H1 (cell line): ENCODE results near the gene RBSN. TPM values are rescaled to one million over a fixed set of nuclear protein-coding genes. Genes with fewer than 3 reads are reported as not detected.

Experiments
- CTCF ChIA-PET: fragments of 300-600 bp; sonication (Branson Sonifier 250); formaldehyde crosslinking; loops from one replicate; lab custom pipeline; 2021; ENCODE audit not compliant: partially characterized antibody; lab: Charles Lee
- POLR2A ChIA-PET: fragments of 300-600 bp; sonication (Branson Sonifier 250); formaldehyde crosslinking; loops from one replicate; lab custom pipeline; 2021; ENCODE audit warnings: inconsistent platforms; ENCODE audit not compliant: partially characterized antibody; lab: Charles Lee
- DNase-seq, 2 experiments: peaks; one replicate each; pipeline versions ENCODE4 v3.0.0 to v3.0.0-alpha.2; 2010 to 2022; ENCODE audit warnings: low spot score in 2 of 2, low read depth in 1 of 2, mixed read lengths in 1 of 2
- FAIRE-seq: peaks from 2 replicates; lab custom pipeline; 2011; peaks lifted over from hg19 to GRCh38; lab: Jason Lieb, UNC
- H2AFZ ChIP-seq: 2 replicates; pipeline ENCODE4 v1.8.1; 2012; ENCODE audit warnings: low read length, inconsistent platforms
- H2AK5ac ChIP-seq: 2 replicates; pipeline ENCODE4 v1.6.1; 2013; ENCODE audit warnings: low read depth, low read length
- H2BK120ac ChIP-seq: replicated peaks from 2 replicates; pipeline ENCODE3; 2013; ENCODE audit warnings: low read depth, low read length, inconsistent platforms
- H2BK12ac ChIP-seq: 2 replicates; pipeline ENCODE4 v1.6.1; 2013; ENCODE audit warnings: low read depth, low read length
- H2BK15ac ChIP-seq: 2 replicates; pipeline ENCODE4 v1.6.1; 2013; ENCODE audit warnings: low read length
- H2BK20ac ChIP-seq: 2 replicates; pipeline ENCODE4 v1.6.1; 2013; ENCODE audit warnings: low read length
- H2BK5ac ChIP-seq: 2 replicates; pipeline ENCODE4 v1.6.1; 2013; ENCODE audit warnings: low read depth, low read length
- H3K14ac ChIP-seq: 2 replicates; pipeline ENCODE4 v1.6.1; 2013; ENCODE audit warnings: inconsistent platforms; ENCODE audit not compliant: insufficient read length
- H3K18ac ChIP-seq: 2 replicates; pipeline ENCODE4 v1.6.1; 2013; ENCODE audit warnings: low read length; ENCODE audit errors: extremely low read depth
- H3K23ac ChIP-seq: 2 replicates; pipeline ENCODE4 v1.6.1; 2013; ENCODE audit warnings: inconsistent platforms; ENCODE audit not compliant: insufficient read length
- H3K23me2 ChIP-seq: 2 replicates; pipeline ENCODE4 v1.6.1; 2013; ENCODE audit warnings: low read depth, low read length
- H3K27ac ChIP-seq: 2 replicates; pipeline ENCODE4 v1.6.1; 2011; ENCODE audit warnings: low read depth, low read length, inconsistent platforms
- H3K27me3 ChIP-seq, 4 experiments: replicated peaks in 1 of 4; 1 replicate in 1 of 4; 2 replicates in 3 of 4; pipeline versions ENCODE4 v1.6.1 to v1.8.1; 2011 to 2013; ENCODE audit warnings: low read length in 3 of 4, mild to moderate bottlenecking in 3 of 4, inconsistent platforms in 2 of 4, mixed read lengths in 2 of 4, moderate library complexity in 1 of 4; ENCODE audit not compliant: control insufficient read depth in 3 of 4, insufficient read depth in 3 of 4; ENCODE audit errors: extremely low read depth in 1 of 4
- H3K36me3 ChIP-seq, 4 experiments: 2 replicates each; pipeline versions ENCODE4 v1.6.1 to v1.8.1; 2011 to 2013; ENCODE audit warnings: mild to moderate bottlenecking in 4 of 4, low read length in 3 of 4, moderate library complexity in 2 of 4, control low read depth in 1 of 4, inconsistent platforms in 1 of 4; ENCODE audit not compliant: insufficient read depth in 4 of 4, control insufficient read depth in 2 of 4
- H3K4ac ChIP-seq: replicated peaks from 2 replicates; pipeline ENCODE3; 2013; ENCODE audit warnings: low read length, low read depth, mixed read lengths, inconsistent platforms; ENCODE audit not compliant: insufficient read length
- H3K4me1 ChIP-seq, 4 experiments: replicated peaks in 1 of 4; 1 replicate in 1 of 4; 2 replicates in 3 of 4; pipeline versions ENCODE4 v1.6.1 to v1.8.1; 2011 to 2013; ENCODE audit warnings: low read length in 3 of 4, inconsistent platforms in 2 of 4, mixed read lengths in 1 of 4; ENCODE audit not compliant: insufficient read depth in 4 of 4, control insufficient read depth in 3 of 4
- H3K4me2 ChIP-seq, 2 experiments: 2 replicates each; pipeline versions ENCODE4 v1.6.1 to v1.8.1; 2011 to 2013; ENCODE audit warnings: low read depth in 2 of 2, low read length in 2 of 2, control low read depth in 1 of 2, inconsistent platforms in 1 of 2, mild to moderate bottlenecking in 1 of 2; ENCODE audit not compliant: insufficient read depth in 1 of 2
- H3K4me3 ChIP-seq, 4 experiments: fragments of 200-600, 300-600 bp in 1 of 4; sonication (generic), shearing (Covaris generic), sonication (Bioruptor Twin) in 1 of 4; 2 replicates each; pipeline versions ENCODE4 v1.5.1 to v1.8.1; 2011 to 2016; ENCODE audit warnings: low read length in 4 of 4, low read depth in 3 of 4, control low read depth in 2 of 4, inconsistent platforms in 2 of 4, mild to moderate bottlenecking in 2 of 4, mixed read lengths in 1 of 4, moderate library complexity in 1 of 4; ENCODE audit not compliant: insufficient read depth in 2 of 4; ENCODE audit errors: extremely low read depth in 1 of 4
- H3K56ac ChIP-seq: replicated peaks from 2 replicates; pipeline ENCODE3; 2013; ENCODE audit warnings: low read depth, mild to moderate bottlenecking, mixed read lengths, low read length, inconsistent platforms; ENCODE audit not compliant: insufficient read length
- H3K79me1 ChIP-seq: 2 replicates; pipeline ENCODE4 v1.6.1; 2013; ENCODE audit warnings: low read depth, low read length, control low read depth
- H3K79me2 ChIP-seq, 2 experiments: 2 replicates each; pipeline versions ENCODE4 v1.6.1 to v1.8.1; 2012 to 2013; ENCODE audit warnings: low read length in 2 of 2, mild to moderate bottlenecking in 2 of 2, inconsistent platforms in 1 of 2; ENCODE audit not compliant: insufficient read depth in 2 of 2, control insufficient read depth in 1 of 2
- H3K9ac ChIP-seq, 4 experiments: replicated peaks in 1 of 4; 1 replicate in 1 of 4; 2 replicates in 3 of 4; pipeline versions ENCODE4 v1.6.1 to v1.8.1; 2011 to 2013; ENCODE audit warnings: low read depth in 3 of 4, low read length in 3 of 4, control low read depth in 2 of 4, mild to moderate bottlenecking in 2 of 4, moderate library complexity in 2 of 4, inconsistent platforms in 1 of 4; ENCODE audit errors: extremely low read depth in 1 of 4
- H3K9me3 ChIP-seq, 2 experiments: 2 replicates each; pipeline versions ENCODE4 v1.6.1 to v1.8.1; 2012 to 2013; ENCODE audit warnings: mild to moderate bottlenecking in 2 of 2, moderate library complexity in 2 of 2, control low read depth in 1 of 2, inconsistent platforms in 1 of 2, low read depth in 1 of 2, low read length in 1 of 2, mixed read lengths in 1 of 2; ENCODE audit not compliant: insufficient read depth in 2 of 2
- H4K20me1 ChIP-seq, 2 experiments: replicated peaks in 1 of 2; 2 replicates each; pipeline versions ENCODE3 to v1.8.1; 2011 to 2013; ENCODE audit warnings: inconsistent platforms in 2 of 2, low read length in 2 of 2, mild to moderate bottlenecking in 1 of 2; ENCODE audit not compliant: insufficient read depth in 2 of 2, control insufficient read depth in 1 of 2
- H4K5ac ChIP-seq: 2 replicates; pipeline ENCODE4 v1.6.1; 2013; ENCODE audit warnings: low read length, low read depth, mixed read lengths, inconsistent platforms; ENCODE audit not compliant: insufficient read length
- H4K8ac ChIP-seq: 2 replicates; pipeline ENCODE4 v1.8.0; 2013; ENCODE audit warnings: mild to moderate bottlenecking, moderate library complexity, low read length, inconsistent platforms; ENCODE audit not compliant: insufficient read depth; ENCODE audit errors: extremely low read depth
- H4K91ac ChIP-seq: replicated peaks from 2 replicates; pipeline ENCODE3; 2013; ENCODE audit warnings: low read length, mixed read lengths, inconsistent platforms; ENCODE audit not compliant: insufficient read length
- EZH2 ChIP-seq: fragments of 200-600 bp; sonication (generic); IDR thresholded peaks from 2 replicates; pipeline ENCODE4 v1.7.1; 2012; ENCODE audit warnings: low read depth, mild to moderate bottlenecking, moderate library complexity, low read length, inconsistent platforms; ENCODE audit not compliant: severe bottlenecking
- GTF2F1 ChIP-seq: IDR thresholded peaks from 2 replicates; pipeline ENCODE4 v1.6.1; 2012; ENCODE audit warnings: low read depth, low read length, improper control_type of control experiment, borderline replicate concordance
- JUN ChIP-seq: IDR thresholded peaks from 2 replicates; pipeline ENCODE4 v1.6.1; 2011; ENCODE audit warnings: low read depth, mild to moderate bottlenecking, improper control_type of control experiment, low read length
- KDM1A ChIP-seq: fragments of 200-600, 300-600 bp; sonication (generic); IDR thresholded peaks from 2 replicates; pipeline ENCODE4 v1.7.1; 2016; ENCODE audit warnings: mild to moderate bottlenecking, low read length, borderline replicate concordance
- KDM4A ChIP-seq: IDR thresholded peaks from one replicate; pipeline ENCODE4 v1.7.1; 2012; ENCODE audit warnings: low read depth, mild to moderate bottlenecking, moderate library complexity, low read length, inconsistent platforms; ENCODE audit not compliant: severe bottlenecking
- RXRA ChIP-seq: IDR thresholded peaks from 2 replicates; pipeline ENCODE4 v1.6.1; 2011; ENCODE audit warnings: low read depth, mild to moderate bottlenecking, low read length, moderate library complexity; ENCODE audit not compliant: insufficient read depth
- WGBS, 2 experiments: shearing (Covaris generic) in 1 of 2; methylation state at CpG; one replicate each; pipeline versions ENCODE4 v1.1.6 to v1.1.7; 2013 to 2015; ENCODE audit warnings: low lambda C conversion rate in 2 of 2, mixed read lengths in 2 of 2, inconsistent platforms in 1 of 2, low coverage in 1 of 2, missing lambda C conversion rate in 1 of 2; ENCODE audit not compliant: insufficient replicate concordance in 2 of 2, insufficient coverage in 1 of 2, insufficient read length in 1 of 2; ENCODE audit errors: extremely low coverage in 1 of 2, missing lambda C conversion rate in 1 of 2; 5-methylcytosine and 5-hydroxymethylcytosine counted together
- polyA plus RNA-seq, 7 experiments: library from polyadenylated mRNA; depleted of rRNA in 3 of 7; stranded (reverse) in 5 of 7; unstranded in 2 of 7; fragments of >200 nt in 5 of 7; fragments of 200-250 nt in 2 of 7; gene quantifications; 1 replicate in 5 of 7; 2 replicates in 1 of 7; 4 replicates in 1 of 7; pipeline versions ENCODE4 v1.2.1 to v1.2.3, GENCODE V29; 2011 to 2013; ENCODE audit warnings: missing spikeins in 2 of 7, mixed read lengths in 2 of 7
- total RNA-seq: library from RNA; stranded (reverse); fragmentation: NEBNext Ultra II Directional; extraction: Animal tissue kit (Norgen Biotek cat#: 25700); gene quantifications from 2 replicates; pipeline ENCODE4 v1.2.1, GENCODE V29; 2021
- TF ChIP-seq, protein P1 (sequence below): IDR thresholded peaks from 2 replicates; pipeline ENCODE4 v1.6.1; 2011; ENCODE audit warnings: low read length, improper control_type of control experiment
- TF ChIP-seq, protein P2 (sequence below): IDR thresholded peaks from 2 replicates; pipeline ENCODE4 v1.6.1; 2011; ENCODE audit warnings: low read depth, mild to moderate bottlenecking, low read length; ENCODE audit not compliant: insufficient read depth
- TF ChIP-seq, protein P3 (sequence below), 3 experiments: IDR thresholded peaks; 1 replicate in 2 of 3; 2 replicates in 1 of 3; pipeline versions ENCODE4 v1.5.1 to v1.6.1; 2011; ENCODE audit warnings: low read length in 3 of 3, mild to moderate bottlenecking in 3 of 3, inconsistent platforms in 2 of 3, low read depth in 1 of 3, moderate library complexity in 1 of 3; ENCODE audit not compliant: insufficient read depth in 1 of 3; ENCODE audit errors: control extremely low read depth in 1 of 3

Gene RBSN
- total and polyA plus RNA-seq, 2 of the 8 experiments (the other 6 are each of a cell fraction or from before 2014, with no cell fraction given): 5.9 to 20.0 TPM

DNA sequence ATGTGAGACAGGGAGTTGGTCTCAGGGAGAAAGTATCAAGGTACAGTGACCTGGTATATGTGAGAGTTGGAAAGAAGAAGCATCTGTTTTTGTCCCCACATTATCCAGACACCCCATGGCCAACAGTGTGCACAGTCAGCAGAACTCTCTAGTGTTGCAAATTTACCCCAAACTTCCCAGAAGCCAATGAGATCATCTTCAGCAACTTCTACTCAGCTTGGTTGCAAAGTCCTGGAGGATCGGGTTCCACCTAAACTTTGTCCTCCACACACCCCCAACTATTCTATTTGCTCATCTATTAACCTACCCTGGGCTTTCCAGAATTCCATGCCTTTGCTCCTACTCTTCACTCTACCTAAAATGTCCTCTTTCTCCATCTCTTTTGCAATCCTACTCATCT lies 15.7 kb downstream of the RBSN start:
- H3K4me2 ChIP-seq: no peak overlapping the region
- no peak overlapping the region for H4K8ac ChIP-seq
- H2BK20ac ChIP-seq: no peak overlapping the region
- no peak overlapping the region for H3K18ac ChIP-seq
- H3K14ac ChIP-seq: no peak overlapping the region
- no peaks in the 10 kb centered on the region for H3K9me3 ChIP-seq
- H3K36me3 ChIP-seq: peaks cover 4 to 28% (median 13%) of the 10 kb centered on the region in 4 experiments; a peak in 5 of 8 replicates
- no peak for DNase-seq
- no peak overlapping the region for H4K5ac ChIP-seq
- no peak for FAIRE-seq
- H3K4me3 ChIP-seq: no peak overlapping the region
- no peak overlapping the region for H2BK120ac ChIP-seq
- H3K23ac ChIP-seq: no peak overlapping the region
- H3K27me3 ChIP-seq: no peaks in the 10 kb centered on the region
- H4K91ac ChIP-seq: no peak overlapping the region
- H3K56ac ChIP-seq: no peak overlapping the region
- H2AK5ac ChIP-seq: no peak overlapping the region
- H3K79me1 ChIP-seq: no peaks in the 10 kb centered on the region
- H3K4me1 ChIP-seq: no peaks in the 10 kb centered on the region
- CTCF ChIA-PET: interaction anchor here (1.0 kb wide), 1 partner anchor 157 kb away, joined by 3 read pairs; no protein-coding TSS in a partner anchor
- peaks cover 0 to 3% of the 10 kb centered on the region in 2 experiments for H4K20me1 ChIP-seq
- no peak overlapping the region for H2AFZ ChIP-seq
- H3K27ac ChIP-seq: no peak overlapping the region
- H3K9ac ChIP-seq: no peak overlapping the region
- no peaks in the 10 kb centered on the region for H3K23me2 ChIP-seq
- H2BK12ac ChIP-seq: no peak overlapping the region
- no peak overlapping the region for H3K4ac ChIP-seq
- no peaks in the 10 kb centered on the region for H3K79me2 ChIP-seq
- H2BK15ac ChIP-seq: no peak overlapping the region
- no peak overlapping the region for H2BK5ac ChIP-seq
- POLR2A ChIA-PET: no interaction called here
- WGBS, 2 experiments: 81% methylated on average over 1 of the region's 1 CpG; no CpG with 5 or more reads in 1 of the 2 experiments
- TF ChIP-seq, protein P1, sequence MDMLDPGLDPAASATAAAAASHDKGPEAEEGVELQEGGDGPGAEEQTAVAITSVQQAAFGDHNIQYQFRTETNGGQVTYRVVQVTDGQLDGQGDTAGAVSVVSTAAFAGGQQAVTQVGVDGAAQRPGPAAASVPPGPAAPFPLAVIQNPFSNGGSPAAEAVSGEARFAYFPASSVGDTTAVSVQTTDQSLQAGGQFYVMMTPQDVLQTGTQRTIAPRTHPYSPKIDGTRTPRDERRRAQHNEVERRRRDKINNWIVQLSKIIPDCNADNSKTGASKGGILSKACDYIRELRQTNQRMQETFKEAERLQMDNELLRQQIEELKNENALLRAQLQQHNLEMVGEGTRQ: no peak
- no peak for TF ChIP-seq GTF2F1
- no peak for TF ChIP-seq JUN
- TF ChIP-seq KDM4A: no peak
- TF ChIP-seq KDM1A: no peak
- no peak for TF ChIP-seq RXRA
- TF ChIP-seq, protein P2, sequence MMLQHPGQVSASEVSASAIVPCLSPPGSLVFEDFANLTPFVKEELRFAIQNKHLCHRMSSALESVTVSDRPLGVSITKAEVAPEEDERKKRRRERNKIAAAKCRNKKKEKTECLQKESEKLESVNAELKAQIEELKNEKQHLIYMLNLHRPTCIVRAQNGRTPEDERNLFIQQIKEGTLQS: no peak
- TF ChIP-seq, protein P3, sequence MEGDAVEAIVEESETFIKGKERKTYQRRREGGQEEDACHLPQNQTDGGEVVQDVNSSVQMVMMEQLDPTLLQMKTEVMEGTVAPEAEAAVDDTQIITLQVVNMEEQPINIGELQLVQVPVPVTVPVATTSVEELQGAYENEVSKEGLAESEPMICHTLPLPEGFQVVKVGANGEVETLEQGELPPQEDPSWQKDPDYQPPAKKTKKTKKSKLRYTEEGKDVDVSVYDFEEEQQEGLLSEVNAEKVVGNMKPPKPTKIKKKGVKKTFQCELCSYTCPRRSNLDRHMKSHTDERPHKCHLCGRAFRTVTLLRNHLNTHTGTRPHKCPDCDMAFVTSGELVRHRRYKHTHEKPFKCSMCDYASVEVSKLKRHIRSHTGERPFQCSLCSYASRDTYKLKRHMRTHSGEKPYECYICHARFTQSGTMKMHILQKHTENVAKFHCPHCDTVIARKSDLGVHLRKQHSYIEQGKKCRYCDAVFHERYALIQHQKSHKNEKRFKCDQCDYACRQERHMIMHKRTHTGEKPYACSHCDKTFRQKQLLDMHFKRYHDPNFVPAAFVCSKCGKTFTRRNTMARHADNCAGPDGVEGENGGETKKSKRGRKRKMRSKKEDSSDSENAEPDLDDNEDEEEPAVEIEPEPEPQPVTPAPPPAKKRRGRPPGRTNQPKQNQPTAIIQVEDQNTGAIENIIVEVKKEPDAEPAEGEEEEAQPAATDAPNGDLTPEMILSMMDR (IDR thresholded peaks at IDR 0.05; ENCODE audit: control extremely low read depth in 1 of 3, insufficient read depth in 1 of 3, low read depth in 1 of 3, low read length in 3 of 3): no peak
- TF ChIP-seq EZH2: no peak
